ENCODE data around the gene FSTL1. TPM values are rescaled to one million over a fixed set of nuclear protein-coding genes. Genes with fewer than 3 reads are reported as not detected.

FSTL1 gene
- total RNA-seq, 1 donor from 2014 or later = 2,574 TPM

DNA sequence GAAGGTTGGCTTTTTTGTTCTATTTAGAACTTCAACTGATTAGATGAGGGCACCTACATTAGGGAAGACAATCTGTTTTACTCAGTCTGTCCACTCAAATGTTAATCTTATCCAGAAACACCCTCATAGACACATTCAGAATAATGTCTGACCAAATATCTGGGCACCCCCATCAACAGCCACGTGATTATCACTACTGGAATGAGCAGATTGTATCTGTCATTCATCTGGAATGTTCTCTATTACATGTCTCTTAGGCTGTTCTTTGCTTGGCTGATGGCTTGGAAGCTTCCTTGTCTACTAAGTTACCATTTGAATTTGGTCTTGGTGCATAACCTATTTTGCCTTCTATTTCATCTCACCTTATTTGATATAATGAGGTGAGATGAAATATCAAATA is 86.0 kb downstream of the FSTL1 start:
- Mint-ChIP-seq H3K27me3 (ENCODE audit: unreplicated experiment) (peaks cover 32% of the 10 kb centered on the region), H3K4me3 (ENCODE audit: unreplicated experiment) (no peak overlapping the region)
- no peak for DNase-seq (ENCODE audit: extremely low spot score, unreplicated experiment)

DNA sequence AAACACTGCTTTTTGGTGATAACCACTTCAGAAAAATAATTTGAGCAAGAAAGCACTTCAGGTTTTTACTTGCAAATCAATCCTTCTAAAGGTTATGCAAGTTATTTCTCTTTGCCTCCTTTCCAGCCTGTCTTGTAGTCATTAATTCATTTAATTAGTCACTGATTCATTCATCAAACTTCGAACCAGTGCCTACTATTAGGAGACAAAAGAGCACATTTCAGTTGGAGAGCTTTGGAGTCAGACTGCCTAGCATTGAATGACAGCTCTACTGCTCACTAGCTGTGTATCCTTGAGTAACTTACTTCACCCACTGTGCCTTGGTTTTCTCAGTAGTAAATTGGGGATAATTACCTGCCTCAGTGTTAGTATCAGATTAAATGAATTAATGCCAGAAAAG is 86.7 kb downstream of the FSTL1 start:
- Mint-ChIP-seq H3K9me3 (ENCODE audit: unreplicated experiment) (no peaks in the 10 kb centered on the region), H3K4me3 (ENCODE audit: unreplicated experiment) (no peak overlapping the region), H3K36me3 (ENCODE audit: unreplicated experiment) (no peaks in the 10 kb centered on the region), H3K4me1 (ENCODE audit: unreplicated experiment) (no peaks in the 10 kb centered on the region), H3K27ac (ENCODE audit: unreplicated experiment) (no peak overlapping the region), H3K27me3 (ENCODE audit: unreplicated experiment) (peaks cover 32% of the 10 kb centered on the region)
- TF ChIP-seq, protein P1, sequence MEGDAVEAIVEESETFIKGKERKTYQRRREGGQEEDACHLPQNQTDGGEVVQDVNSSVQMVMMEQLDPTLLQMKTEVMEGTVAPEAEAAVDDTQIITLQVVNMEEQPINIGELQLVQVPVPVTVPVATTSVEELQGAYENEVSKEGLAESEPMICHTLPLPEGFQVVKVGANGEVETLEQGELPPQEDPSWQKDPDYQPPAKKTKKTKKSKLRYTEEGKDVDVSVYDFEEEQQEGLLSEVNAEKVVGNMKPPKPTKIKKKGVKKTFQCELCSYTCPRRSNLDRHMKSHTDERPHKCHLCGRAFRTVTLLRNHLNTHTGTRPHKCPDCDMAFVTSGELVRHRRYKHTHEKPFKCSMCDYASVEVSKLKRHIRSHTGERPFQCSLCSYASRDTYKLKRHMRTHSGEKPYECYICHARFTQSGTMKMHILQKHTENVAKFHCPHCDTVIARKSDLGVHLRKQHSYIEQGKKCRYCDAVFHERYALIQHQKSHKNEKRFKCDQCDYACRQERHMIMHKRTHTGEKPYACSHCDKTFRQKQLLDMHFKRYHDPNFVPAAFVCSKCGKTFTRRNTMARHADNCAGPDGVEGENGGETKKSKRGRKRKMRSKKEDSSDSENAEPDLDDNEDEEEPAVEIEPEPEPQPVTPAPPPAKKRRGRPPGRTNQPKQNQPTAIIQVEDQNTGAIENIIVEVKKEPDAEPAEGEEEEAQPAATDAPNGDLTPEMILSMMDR (IDR thresholded peaks at IDR 0.05) = no peak
- no peak for DNase-seq (ENCODE audit: extremely low spot score, unreplicated experiment)

More for the DNA sequence above, 86.0 kb downstream of the FSTL1 start:
- no peaks in the 10 kb centered on the region for H3K36me3 Mint-ChIP-seq (ENCODE audit: unreplicated experiment)
- H3K4me1 Mint-ChIP-seq (ENCODE audit: unreplicated experiment) = no peaks in the 10 kb centered on the region
- H3K9me3 Mint-ChIP-seq (ENCODE audit: unreplicated experiment) = no peaks in the 10 kb centered on the region
- TF ChIP-seq, protein P1 (IDR thresholded peaks at IDR 0.05) = no peak
- H3K27ac Mint-ChIP-seq (ENCODE audit: unreplicated experiment) = no peak overlapping the region

DNA sequence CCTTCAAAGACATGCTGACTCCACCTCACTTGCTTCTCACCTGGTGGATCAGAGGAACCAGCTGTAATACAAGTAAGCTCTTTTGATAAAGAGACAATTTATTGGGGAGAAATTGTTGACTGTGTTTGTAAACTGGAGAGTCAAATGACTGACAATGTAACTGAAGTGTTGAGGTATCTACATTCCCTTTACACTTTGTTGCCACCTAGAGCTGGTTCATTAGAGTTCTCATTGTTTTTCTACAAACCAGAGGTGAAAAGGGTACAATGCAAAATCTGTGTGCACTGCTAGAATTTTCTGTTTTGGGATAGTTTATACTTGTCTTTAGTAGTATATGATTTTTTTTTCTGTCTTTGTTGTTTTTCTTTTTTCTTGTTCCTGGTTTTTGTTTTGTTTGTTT is 93.0 kb downstream of the FSTL1 start:
- no peak overlapping the region for H3K27ac Mint-ChIP-seq (ENCODE audit: unreplicated experiment)
- no peaks in the 10 kb centered on the region for H3K4me1 Mint-ChIP-seq (ENCODE audit: unreplicated experiment)
- H3K4me3 Mint-ChIP-seq (ENCODE audit: unreplicated experiment) = no peak overlapping the region
- TF ChIP-seq, protein P1 (IDR thresholded peaks at IDR 0.05) = no peak
- H3K27me3 Mint-ChIP-seq (ENCODE audit: unreplicated experiment) = peaks cover 40% of the 10 kb centered on the region
- no peak for DNase-seq (ENCODE audit: extremely low spot score, unreplicated experiment)
- H3K36me3 Mint-ChIP-seq (ENCODE audit: unreplicated experiment) = no peaks in the 10 kb centered on the region
- H3K9me3 Mint-ChIP-seq (ENCODE audit: unreplicated experiment) = no peaks in the 10 kb centered on the region

DNA sequence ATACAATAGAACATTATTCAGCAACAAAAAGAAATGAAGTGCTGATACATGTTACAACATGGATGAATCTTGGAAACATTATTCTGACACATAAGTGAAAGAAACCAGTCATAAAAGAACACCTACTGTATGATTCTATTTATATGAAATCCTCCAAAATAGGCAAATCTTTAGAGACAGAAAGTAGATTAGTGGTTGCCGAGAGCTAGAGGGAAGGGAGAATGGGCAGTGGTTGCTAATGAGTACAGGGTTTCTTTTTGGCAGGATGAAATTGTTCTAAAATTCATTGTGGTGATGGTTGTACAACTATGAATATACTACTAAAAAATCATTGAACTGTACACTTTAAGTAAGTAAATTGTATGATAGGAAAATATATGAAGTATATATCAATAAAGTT is 95.3 kb downstream of the FSTL1 start:
- no peaks in the 10 kb centered on the region for H3K36me3 Mint-ChIP-seq (ENCODE audit: unreplicated experiment)
- H3K27ac Mint-ChIP-seq (ENCODE audit: unreplicated experiment) = no peak overlapping the region
- TF ChIP-seq, protein P1 (IDR thresholded peaks at IDR 0.05) = no peak
- H3K4me1 Mint-ChIP-seq (ENCODE audit: unreplicated experiment) = peaks cover 7% of the 10 kb centered on the region
- H3K27me3 Mint-ChIP-seq (ENCODE audit: unreplicated experiment) = peaks cover 32% of the 10 kb centered on the region
- no peak overlapping the region for H3K4me3 Mint-ChIP-seq (ENCODE audit: unreplicated experiment)
- no peaks in the 10 kb centered on the region for H3K9me3 Mint-ChIP-seq (ENCODE audit: unreplicated experiment)
- no peak for DNase-seq (ENCODE audit: extremely low spot score, unreplicated experiment)

DNA sequence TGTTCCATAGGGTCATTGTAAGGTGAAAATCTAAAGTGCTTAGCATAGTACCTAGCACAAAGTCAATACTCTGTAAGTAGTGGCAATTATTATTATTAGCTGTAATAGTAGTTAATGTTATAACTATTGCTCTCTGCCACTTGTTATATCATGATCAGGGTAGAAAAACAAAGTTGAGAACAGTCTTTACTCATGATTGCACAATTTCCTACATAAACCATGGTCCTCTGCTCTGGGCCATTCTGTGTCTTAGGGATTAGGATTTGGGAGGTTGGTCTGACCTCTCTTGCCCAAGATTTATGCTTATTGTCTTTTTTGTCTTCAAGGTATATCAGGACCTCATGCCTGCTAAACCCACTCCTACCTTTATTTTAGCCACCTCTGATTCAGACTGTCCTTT is 97.3 kb downstream of the FSTL1 start:
- peaks cover 32% of the 10 kb centered on the region for H3K27me3 Mint-ChIP-seq (ENCODE audit: unreplicated experiment)

More for the DNA sequence above, 97.3 kb downstream of the FSTL1 start:
- H3K9me3 Mint-ChIP-seq (ENCODE audit: unreplicated experiment) = no peaks in the 10 kb centered on the region
- H3K27ac Mint-ChIP-seq (ENCODE audit: unreplicated experiment) = no peak overlapping the region
- TF ChIP-seq, protein P1 (IDR thresholded peaks at IDR 0.05) = no peak
- DNase-seq (ENCODE audit: extremely low spot score, unreplicated experiment) = no peak
- H3K4me1 Mint-ChIP-seq (ENCODE audit: unreplicated experiment) = peaks cover 12% of the 10 kb centered on the region
- no peaks in the 10 kb centered on the region for H3K36me3 Mint-ChIP-seq (ENCODE audit: unreplicated experiment)
- H3K4me3 Mint-ChIP-seq (ENCODE audit: unreplicated experiment) = no peak overlapping the region
